Activated CD8-positive, alpha-beta T cell treated with anti-CD3 and anti-CD28 coated beads, Interleukin-2, amount 10 ng/mL, durations not matched to agents 7 days and 5 days (primary cell): ENCODE measurements around the gene RPS3. TPM values are rescaled to one million over a fixed set of nuclear protein-coding genes. Genes with fewer than 3 reads are reported as not detected.

ENCODE experiments used
- ATAC-seq: fragments of 150-1000 bp; cut with Tn5 transposase; one replicate; pipeline ENCODE4 v1.10.0; 2021; ENCODE audit warnings: moderate library complexity
- CTCF ChIA-PET: fragments of 350-600 bp; sonication (Branson Sonifier 250); formaldehyde crosslinking; loops from one replicate; lab custom pipeline; 2021; ENCODE audit warnings: antibody characterized with exemption; lab: Charles Lee
- POLR2A ChIA-PET: fragments of 350-600 bp; sonication (Branson Sonifier 250); formaldehyde crosslinking; loops from one replicate; lab custom pipeline; 2021; ENCODE audit warnings: antibody characterized with exemption; lab: Charles Lee
- DNase-seq: peaks from one replicate; pipeline ENCODE4 v3.0.0-alpha.2; 2020
- H3K27ac Mint-ChIP-seq: one replicate; pipeline ENCODE4 v1.8.0; 2021; ENCODE audit warnings: mild to moderate bottlenecking, mixed read lengths
- H3K27me3 Mint-ChIP-seq: one replicate; pipeline ENCODE4 v1.8.0; 2021; ENCODE audit warnings: low read depth, mixed read lengths
- H3K36me3 Mint-ChIP-seq: one replicate; pipeline ENCODE4 v1.8.0; 2021; ENCODE audit warnings: low read depth, mixed read lengths
- H3K4me1 Mint-ChIP-seq: one replicate; pipeline ENCODE4 v1.8.0; 2021; ENCODE audit warnings: low read depth, mixed read lengths
- H3K4me3 Mint-ChIP-seq: one replicate; pipeline ENCODE4 v1.8.0; 2021; ENCODE audit warnings: mild to moderate bottlenecking, mixed read lengths
- H3K9me3 Mint-ChIP-seq: one replicate; pipeline ENCODE4 v1.8.0; 2022; ENCODE audit warnings: mixed read lengths; ENCODE audit not compliant: insufficient read depth
- total RNA-seq, 2 experiments: library from RNA; stranded (reverse); gene quantifications; one replicate each; pipeline ENCODE4 v1.2.3, GENCODE V29; 2021

The RPS3 gene
- total RNA-seq = 1,000 to 10,000 TPM; 2,820 to 2,871 TPM

GRCh38 chr11:75399344-75400145 lies at the start of gene RPS3:
TSS of gene RPS3 (plus strand) at chr11:75399518. CDS start at chr11:75399548, 30 bp downstream.
- ChIA-PET CTCF (interaction anchor here (0.5 to 3.3 kb wide), 14 partner anchors 8 to 158 kb away, joined by 3 to 21 read pairs (median 3); no protein-coding TSS in a partner anchor), POLR2A (interaction anchor here (0.8 to 1.5 kb wide), 8 partner anchors 9 to 128 kb away, joined by 3 to 7 read pairs (median 4); no protein-coding TSS in a partner anchor)
- H3K4me1 Mint-ChIP-seq = peaks cover 46% of the 10 kb centered on the region
- H3K27me3 Mint-ChIP-seq = peaks cover 5% of the 10 kb centered on the region
- DNase-seq (peak; percentile 93), ATAC-seq (peak; percentile 91)
- peak within 1 kb of the TSS; percentile 96 for H3K4me3 Mint-ChIP-seq
- peaks cover 50% of the 10 kb centered on the region for H3K36me3 Mint-ChIP-seq
- H3K27ac Mint-ChIP-seq = peak within 1 kb of the TSS; percentile 98
- no peaks in the 10 kb centered on the region for H3K9me3 Mint-ChIP-seq

GRCh38 chr11:75349521-75350116 lies 49.7 kb upstream of the RPS3 start:
- ATAC-seq = no peak
- H3K27ac Mint-ChIP-seq = peak overlapping the region; percentile 88
- no peaks in the 10 kb centered on the region for H3K9me3 Mint-ChIP-seq
- H3K4me1 Mint-ChIP-seq = peaks cover 79% of the 10 kb centered on the region
- H3K27me3 Mint-ChIP-seq = no peaks in the 10 kb centered on the region
- H3K36me3 Mint-ChIP-seq = peaks cover 22% of the 10 kb centered on the region
- H3K4me3 Mint-ChIP-seq = peak overlapping the region; percentile 87
- POLR2A ChIA-PET = interaction anchor here (0.6 to 2.1 kb wide), 4 partner anchors 10 to 73 kb away, joined by 3 to 14 read pairs (median 6); no protein-coding TSS in a partner anchor
- CTCF ChIA-PET = interaction anchor here (0.7 to 5.1 kb wide), 7 partner anchors 10 to 74 kb away, joined by 3 to 53 read pairs (median 4); no protein-coding TSS in a partner anchor
- DNase-seq = no peak

DNA sequence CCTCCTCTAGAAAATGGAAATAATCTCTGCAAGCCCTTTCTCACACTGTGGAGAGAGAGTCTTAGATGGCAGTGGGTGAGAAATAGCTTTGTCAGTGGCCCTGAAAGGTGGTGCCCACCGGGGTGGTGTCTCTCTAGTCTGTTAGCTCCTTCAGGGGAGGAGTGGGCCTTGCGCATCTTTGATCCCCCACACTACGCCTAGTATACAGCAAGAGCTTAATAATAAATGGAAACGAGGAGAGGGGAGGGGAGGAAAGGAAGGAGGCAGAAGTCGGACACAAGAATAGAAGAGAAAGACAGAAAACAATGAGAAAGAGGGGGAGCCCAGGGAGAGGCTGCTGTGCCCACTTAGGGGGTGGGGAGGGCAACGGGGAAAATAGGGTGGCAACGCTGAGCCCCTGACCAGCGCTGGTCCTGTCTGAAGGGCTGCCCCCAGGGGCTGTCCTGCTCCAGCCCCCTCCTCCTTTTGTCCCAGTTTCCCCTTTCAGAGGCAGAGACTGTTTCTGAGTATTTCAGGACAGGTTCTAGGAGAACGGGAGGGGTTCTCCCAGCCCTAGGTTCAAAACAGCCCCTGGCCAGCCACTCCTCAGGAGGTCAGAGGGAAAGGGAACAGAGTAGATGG lies 49.1 kb upstream of the RPS3 start:
- POLR2A ChIA-PET = interaction anchor here (0.7 to 2.1 kb wide), 4 partner anchors 10 to 74 kb away, joined by 3 to 14 read pairs (median 8); no protein-coding TSS in a partner anchor
- CTCF ChIA-PET = interaction anchor here (0.5 to 5.1 kb wide), 9 partner anchors 10 to 630 kb away, joined by 3 to 53 read pairs (median 4); no protein-coding TSS in a partner anchor
- H3K9me3 Mint-ChIP-seq = no peaks in the 10 kb centered on the region
- H3K27me3 Mint-ChIP-seq = no peaks in the 10 kb centered on the region
- H3K4me1 Mint-ChIP-seq = peaks cover 75% of the 10 kb centered on the region
- peaks cover 22% of the 10 kb centered on the region for H3K36me3 Mint-ChIP-seq
- peak overlapping the region; percentile 88 for H3K27ac Mint-ChIP-seq
- DNase-seq (no peak), ATAC-seq (no peak)
- H3K4me3 Mint-ChIP-seq = peak overlapping the region; percentile 87

GRCh38 chr11:75350743-75351540 lies 48.4 kb upstream of the RPS3 start:
- peak; percentile 54 for DNase-seq
- peak; percentile 28 for ATAC-seq
- Mint-ChIP-seq H3K36me3 (peaks cover 21% of the 10 kb centered on the region), H3K27ac (peak overlapping the region; percentile 88), H3K4me1 (peaks cover 71% of the 10 kb centered on the region), H3K27me3 (no peaks in the 10 kb centered on the region), H3K4me3 (peak overlapping the region; percentile 87), H3K9me3 (no peaks in the 10 kb centered on the region)
- POLR2A ChIA-PET = interaction anchor here (1.2 to 2.1 kb wide), 4 partner anchors 11 to 75 kb away, joined by 6 to 14 read pairs (median 8); no protein-coding TSS in a partner anchor
- CTCF ChIA-PET = interaction anchor here (0.5 to 5.1 kb wide), 10 partner anchors 11 to 629 kb away, joined by 3 to 53 read pairs (median 4); no protein-coding TSS in a partner anchor

GRCh38 chr11:75351541-75351790 lies 47.9 kb upstream of the RPS3 start, which contains the start of gene ARRB1:
TSS of gene ARRB1 (minus strand) at chr11:75351661. CDS start at chr11:75351607, 54 bp downstream.
- ChIA-PET POLR2A (interaction anchor here (1.7 to 2.1 kb wide), 3 partner anchors 12 to 29 kb away, joined by 6 to 14 read pairs (median 7); no protein-coding TSS in a partner anchor), CTCF (interaction anchor here (0.7 to 5.1 kb wide), 10 partner anchors 11 to 75 kb away, joined by 3 to 53 read pairs (median 4); no protein-coding TSS in a partner anchor)
- Mint-ChIP-seq H3K27ac (peak within 1 kb of the TSS; percentile 94), H3K9me3 (no peaks in the 10 kb centered on the region), H3K4me3 (peak within 1 kb of the TSS; percentile 87), H3K27me3 (no peaks in the 10 kb centered on the region), H3K36me3 (peaks cover 20% of the 10 kb centered on the region), H3K4me1 (peaks cover 66% of the 10 kb centered on the region)
- DNase-seq (no peak), ATAC-seq (no peak)

GRCh38 chr11:75351791-75352587 lies 47.3 kb upstream of the RPS3 start:
- Mint-ChIP-seq H3K9me3 (no peaks in the 10 kb centered on the region), H3K4me1 (peaks cover 60% of the 10 kb centered on the region), H3K36me3 (peaks cover 17% of the 10 kb centered on the region), H3K27me3 (no peaks in the 10 kb centered on the region), H3K27ac (peak overlapping the region; percentile 94), H3K4me3 (peak overlapping the region; percentile 87)
- DNase-seq (peak; percentile 77), ATAC-seq (peak; percentile 62)
- CTCF ChIA-PET = interaction anchor here (0.7 to 5.1 kb wide), 18 partner anchors 10 to 179 kb away, joined by 3 to 53 read pairs (median 4); no protein-coding TSS in a partner anchor
- POLR2A ChIA-PET = interaction anchor here (0.6 to 2.1 kb wide), 15 partner anchors 10 to 363 kb away, joined by 3 to 22 read pairs (median 6); partner anchors contain the start of gene GDPD5

DNA sequence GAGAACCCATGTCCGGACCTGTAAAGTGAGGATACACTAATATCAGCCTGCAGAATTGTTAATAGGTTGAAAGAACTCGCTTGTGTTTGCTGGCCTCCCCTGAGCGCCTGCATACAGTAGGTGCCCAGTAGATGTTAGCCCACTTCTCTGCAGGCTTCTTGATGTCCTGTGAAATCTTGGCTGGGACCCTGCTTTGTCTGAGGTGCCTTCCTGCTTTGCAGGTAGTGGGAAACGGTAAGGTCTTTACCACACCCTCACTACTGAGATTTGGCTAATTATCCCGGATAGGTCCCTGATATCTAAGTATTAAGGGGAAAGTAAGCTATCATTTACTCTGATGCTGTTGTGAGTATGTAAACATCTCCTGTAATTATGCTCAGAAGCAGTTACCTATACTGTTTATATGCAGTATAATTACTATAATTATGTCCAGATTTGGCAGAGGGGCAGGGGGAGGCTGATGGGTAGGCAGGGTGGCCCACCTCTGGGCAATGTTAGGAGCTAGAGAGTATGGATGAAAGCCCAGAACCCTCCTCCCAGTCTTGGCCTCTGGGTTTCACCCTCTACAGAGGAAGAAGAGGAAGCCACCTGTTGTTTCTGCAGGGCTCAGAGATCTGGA lies 46.6 kb upstream of the RPS3 start:
- H3K4me3 Mint-ChIP-seq = peak overlapping the region; percentile 87
- H3K4me1 Mint-ChIP-seq = peaks cover 53% of the 10 kb centered on the region
- peak overlapping the region; percentile 94 for H3K27ac Mint-ChIP-seq
- ChIA-PET POLR2A (interaction anchor here (0.6 to 2.0 kb wide), 13 partner anchors 10 to 363 kb away, joined by 3 to 22 read pairs (median 6); partner anchors contain the start of gene GDPD5), CTCF (interaction anchor here (0.9 to 5.1 kb wide), 13 partner anchors 10 to 179 kb away, joined by 3 to 53 read pairs (median 5); no protein-coding TSS in a partner anchor)
- H3K9me3 Mint-ChIP-seq = no peaks in the 10 kb centered on the region
- ATAC-seq (no peak), DNase-seq (no peak)
- no peaks in the 10 kb centered on the region for H3K27me3 Mint-ChIP-seq
- peaks cover 17% of the 10 kb centered on the region for H3K36me3 Mint-ChIP-seq

DNA sequence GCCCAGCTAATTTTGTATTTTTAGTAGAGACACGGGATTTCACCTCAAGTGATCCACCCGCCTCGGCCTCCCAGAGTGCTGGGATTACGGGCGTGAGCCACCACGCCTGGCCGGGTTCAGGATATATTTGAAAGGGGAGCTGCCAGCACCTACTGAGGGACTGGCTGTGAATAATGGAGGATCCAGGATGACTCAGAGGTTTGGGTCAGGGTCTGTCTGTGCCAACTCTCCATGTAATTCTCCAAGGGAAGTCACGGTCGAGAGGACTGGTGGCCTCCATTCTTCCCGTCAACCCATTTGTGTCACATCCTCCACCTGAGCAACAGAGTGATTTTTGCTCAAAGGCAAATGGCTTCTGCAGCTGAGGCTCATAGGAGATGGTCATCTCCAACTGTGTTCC lies 44.3 kb upstream of the RPS3 start:
- H3K27me3 Mint-ChIP-seq = no peaks in the 10 kb centered on the region
- no peaks in the 10 kb centered on the region for H3K9me3 Mint-ChIP-seq
- ATAC-seq = no peak
- ChIA-PET POLR2A (no interaction called here), CTCF (interaction anchor here (1.1 kb wide), 1 partner anchor 75 kb away, joined by 3 read pairs; no protein-coding TSS in a partner anchor)
- no peak for DNase-seq
- no peak overlapping the region for H3K4me3 Mint-ChIP-seq
- peaks cover 30% of the 10 kb centered on the region for H3K4me1 Mint-ChIP-seq
- peaks cover 7% of the 10 kb centered on the region for H3K36me3 Mint-ChIP-seq
- no peak overlapping the region for H3K27ac Mint-ChIP-seq

DNA sequence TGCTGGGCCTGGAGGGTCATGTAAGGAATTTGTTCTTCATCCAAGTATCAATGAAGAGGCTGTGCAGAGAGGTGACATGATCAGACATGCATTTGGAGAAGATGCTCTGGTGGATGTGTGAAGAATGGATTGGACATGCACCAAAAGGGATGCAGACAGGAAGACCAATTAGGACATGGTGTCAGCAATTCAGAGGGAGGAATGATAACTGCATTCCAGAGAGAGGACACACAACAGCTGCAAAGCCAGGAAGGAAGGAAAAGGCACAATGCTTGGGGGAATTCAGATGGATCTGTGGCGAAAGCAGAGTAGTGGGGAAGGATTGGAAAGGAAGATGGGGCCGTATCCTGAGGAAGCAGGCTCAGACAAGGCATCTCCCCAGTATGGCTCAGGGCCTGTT lies 42.7 kb upstream of the RPS3 start:
- H3K4me3 Mint-ChIP-seq = no peak overlapping the region
- peaks cover 19% of the 10 kb centered on the region for H3K4me1 Mint-ChIP-seq
- peaks cover 2% of the 10 kb centered on the region for H3K36me3 Mint-ChIP-seq
- CTCF ChIA-PET = interaction anchor here (0.9 to 1.0 kb wide), 2 partner anchors 27 kb away, joined by 3 to 4 read pairs; no protein-coding TSS in a partner anchor
- POLR2A ChIA-PET = interaction anchor here (0.7 kb wide), 1 partner anchor 16 kb away, joined by 4 read pairs; no protein-coding TSS in a partner anchor
- no peak overlapping the region for H3K27ac Mint-ChIP-seq
- DNase-seq (no peak), ATAC-seq (no peak)
- no peaks in the 10 kb centered on the region for H3K27me3 Mint-ChIP-seq
- H3K9me3 Mint-ChIP-seq = no peaks in the 10 kb centered on the region
